Thyroid gland (tissue), 4 donors: ENCODE results near the gene C1orf35. TPM values are rescaled to one million over a fixed set of nuclear protein-coding genes. Genes with fewer than 3 reads are reported as not detected.

Source experiments
- DNase-seq, 2 donors: peaks; one replicate each; pipeline ENCODE4 v3.0.0-alpha.2; 2019
- H3K27ac ChIP-seq, 3 donors: fragments of 200-600 bp; sonication (generic); 1 replicate in 2 of 3; 2 replicates in 1 of 3; pipeline ENCODE4 v1.5.1; 2016 to 2019; ENCODE audit warnings: mild to moderate bottlenecking in 1 of 3, moderate library complexity in 1 of 3
- H3K27me3 ChIP-seq: fragments of 200-600 bp; sonication (generic); one replicate; pipeline ENCODE4 v1.5.1; 2019
- H3K36me3 ChIP-seq, 2 donors: fragments of 200-600 bp; sonication (generic); one replicate each; pipeline ENCODE4 v1.5.1; 2016 to 2019
- H3K4me1 ChIP-seq, 2 donors: fragments of 200-600 bp; sonication (generic); one replicate each; pipeline ENCODE4 v1.5.1; 2017 to 2019
- H3K4me3 ChIP-seq, 3 donors: fragments of 200-600 bp; sonication (generic); replicated peaks in 1 of 3; 1 replicate in 2 of 3; 2 replicates in 1 of 3; pipeline ENCODE4 v1.5.1; 2016; ENCODE audit warnings: mild to moderate bottlenecking in 1 of 3
- H3K9me3 ChIP-seq: fragments of 200-600 bp; sonication (generic); one replicate; pipeline ENCODE4 v1.5.1; 2017
- POLR2A ChIP-seq, 2 donors: fragments of 450-650 bp; IDR thresholded peaks; one replicate each; pipeline ENCODE4 v1.6.1; 2017; ENCODE audit warnings: antibody characterized with exemption in 2 of 2, mild to moderate bottlenecking in 2 of 2, moderate library complexity in 1 of 2
- WGBS, 2 donors: methylation state at CpG; one replicate each; pipeline ENCODE4 v1.1.5; 2017; 5-methylcytosine and 5-hydroxymethylcytosine counted together
- intact Hi-C: fragments of 100-400 bp; cut with DNase I; formaldehyde crosslinking; loops from one replicate; pipeline ENCODE4 v1.15.1; 2023
- total RNA-seq, 4 donors: library from RNA; depleted of rRNA; stranded (reverse); fragments of >200 nt; gene quantifications; one replicate each; pipeline ENCODE4 v1.2.3, GENCODE V29; 2016
- TF ChIP-seq, protein P1 (sequence below), 6 experiments: fragments of 200-600 bp in 3 of 6; fragments of 450-650 bp in 3 of 6; sonication (generic) in 3 of 6; IDR thresholded peaks; one replicate each; pipeline ENCODE4 v1.5.1; 2016 to 2019; ENCODE audit warnings: antibody characterized with exemption in 6 of 6, mild to moderate bottlenecking in 2 of 6, inconsistent platforms in 1 of 6, moderate library complexity in 1 of 6

The C1orf35 gene
- total RNA-seq, 4 donors from 2014 or later: 8.3 to 26.5 (median 13.6) TPM

DNA sequence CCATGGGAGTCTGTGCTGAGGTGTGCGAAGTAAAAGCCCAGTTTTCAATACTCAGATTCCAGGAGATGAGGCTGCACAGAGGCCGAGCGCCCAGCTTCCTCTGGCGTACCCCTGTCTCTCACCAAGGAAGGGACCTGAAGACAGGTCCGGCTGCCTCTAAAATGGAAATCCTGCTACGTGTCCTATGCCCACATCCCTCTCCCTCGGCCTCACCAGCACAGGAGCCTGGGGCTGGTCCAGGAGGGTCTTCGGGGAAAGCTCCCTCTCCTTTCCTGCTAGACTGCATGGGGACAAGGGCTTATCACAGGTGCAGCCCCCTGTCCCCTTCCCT is 5.6 kb upstream of the C1orf35 start:
- Histone ChIP-seq H3K27me3 (no peaks in the 10 kb centered on the region), H3K4me3 (peak overlapping the region; percentile 57 to 66 (median 61)), H3K36me3 (peaks cover 0 to 5% of the 10 kb centered on the region in 2 donors), H3K4me1 (peaks cover 17 to 18% of the 10 kb centered on the region in 2 donors), H3K27ac (peak overlapping the region; percentile 49 to 86 (median 83)), H3K9me3 (no peaks in the 10 kb centered on the region)
- TF ChIP-seq POLR2A (IDR thresholded peaks at IDR 0.05): no peak
- TF ChIP-seq, protein P1, sequence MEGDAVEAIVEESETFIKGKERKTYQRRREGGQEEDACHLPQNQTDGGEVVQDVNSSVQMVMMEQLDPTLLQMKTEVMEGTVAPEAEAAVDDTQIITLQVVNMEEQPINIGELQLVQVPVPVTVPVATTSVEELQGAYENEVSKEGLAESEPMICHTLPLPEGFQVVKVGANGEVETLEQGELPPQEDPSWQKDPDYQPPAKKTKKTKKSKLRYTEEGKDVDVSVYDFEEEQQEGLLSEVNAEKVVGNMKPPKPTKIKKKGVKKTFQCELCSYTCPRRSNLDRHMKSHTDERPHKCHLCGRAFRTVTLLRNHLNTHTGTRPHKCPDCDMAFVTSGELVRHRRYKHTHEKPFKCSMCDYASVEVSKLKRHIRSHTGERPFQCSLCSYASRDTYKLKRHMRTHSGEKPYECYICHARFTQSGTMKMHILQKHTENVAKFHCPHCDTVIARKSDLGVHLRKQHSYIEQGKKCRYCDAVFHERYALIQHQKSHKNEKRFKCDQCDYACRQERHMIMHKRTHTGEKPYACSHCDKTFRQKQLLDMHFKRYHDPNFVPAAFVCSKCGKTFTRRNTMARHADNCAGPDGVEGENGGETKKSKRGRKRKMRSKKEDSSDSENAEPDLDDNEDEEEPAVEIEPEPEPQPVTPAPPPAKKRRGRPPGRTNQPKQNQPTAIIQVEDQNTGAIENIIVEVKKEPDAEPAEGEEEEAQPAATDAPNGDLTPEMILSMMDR (IDR thresholded peaks at IDR 0.05): no peak
- DNase-seq: no peak
- intact Hi-C loops: loop anchor here (5.0 to 10.0 kb wide), 2 partner anchors 34 to 374 kb away; partner anchors contain the start of genes GUK1, JMJD4 and SNAP47
- 4 to 13% methylated on average over 5 of the region's 8 CpGs for WGBS, 2 donors

DNA sequence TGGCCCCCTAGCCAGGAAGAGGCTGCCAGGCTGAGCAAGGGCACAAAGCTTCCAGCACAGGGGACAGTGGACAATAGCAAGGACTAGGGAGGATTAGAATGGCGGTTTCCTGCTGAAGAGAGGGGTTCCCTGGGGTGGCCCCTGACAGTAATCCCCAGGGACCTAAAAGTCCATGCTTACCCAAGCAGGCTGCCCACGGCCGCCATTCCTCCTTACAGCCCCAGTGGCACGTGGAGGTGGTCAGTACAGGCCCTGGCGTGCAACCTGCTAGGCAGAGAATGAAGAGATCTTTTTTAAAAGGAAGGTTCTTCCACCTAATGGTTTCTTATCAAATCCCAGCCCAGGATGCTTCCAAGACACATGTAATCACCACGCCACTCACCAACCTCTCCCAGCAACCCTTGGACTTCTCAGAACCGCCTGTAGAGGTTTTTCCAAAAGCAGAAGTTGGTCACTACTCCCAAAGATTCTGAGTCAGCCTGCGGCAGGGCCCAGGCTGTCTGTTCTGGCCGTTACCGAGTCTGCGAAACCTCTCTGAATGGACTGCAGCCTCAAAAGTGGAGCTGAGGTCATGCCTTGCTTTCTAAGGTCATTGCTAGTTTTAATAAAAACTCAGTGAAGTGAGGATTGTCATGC is 5.0 kb upstream of the C1orf35 start:
- H3K27ac ChIP-seq: peak overlapping the region in 2 of 3 donors; percentile 83 to 86
- intact Hi-C loops: loop anchor here (5.0 to 10.0 kb wide), 2 partner anchors 34 to 373 kb away; partner anchors contain the start of genes GUK1, JMJD4 and SNAP47
- H3K36me3 ChIP-seq: peaks cover 0 to 5% of the 10 kb centered on the region in 2 donors
- no peak for DNase-seq
- WGBS, 2 donors: 79 to 83% methylated on average over 8 to 11 of the region's 11 CpGs
- peaks cover 21 to 22% of the 10 kb centered on the region in 2 donors for H3K4me1 ChIP-seq
- TF ChIP-seq POLR2A (IDR thresholded peaks at IDR 0.05): no peak
- TF ChIP-seq, protein P1 (IDR thresholded peaks at IDR 0.05): no peak
- H3K4me3 ChIP-seq: peak overlapping the region in 1 of 3 donors; percentile 66
- H3K27me3 ChIP-seq: no peaks in the 10 kb centered on the region
- no peaks in the 10 kb centered on the region for H3K9me3 ChIP-seq

DNA sequence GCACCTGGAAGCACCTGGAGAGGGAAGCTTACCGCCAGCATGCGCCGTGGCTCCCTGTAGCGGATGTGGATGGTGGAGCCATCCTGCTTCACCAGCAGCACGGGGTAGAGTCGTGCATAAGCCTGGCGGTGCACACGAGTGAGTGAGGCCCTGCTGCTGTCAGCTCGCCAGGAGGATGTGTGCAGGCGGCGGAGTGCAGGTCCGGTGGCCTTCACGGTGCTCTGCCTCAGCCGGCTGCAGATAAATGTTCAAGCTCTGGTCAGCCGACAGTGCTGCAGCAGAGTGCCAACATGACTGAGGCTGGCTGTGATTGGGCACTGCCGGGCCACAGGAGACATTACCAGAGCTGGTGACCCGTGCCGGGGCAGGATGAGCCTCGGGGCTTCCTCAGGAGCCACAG is 4.5 kb upstream of the C1orf35 start:
- H3K27me3 ChIP-seq: no peaks in the 10 kb centered on the region
- peaks cover 21 to 22% of the 10 kb centered on the region in 2 donors for H3K4me1 ChIP-seq
- no peaks in the 10 kb centered on the region for H3K9me3 ChIP-seq
- no peak overlapping the region for H3K4me3 ChIP-seq
- H3K36me3 ChIP-seq: peaks cover 0 to 5% of the 10 kb centered on the region in 2 donors
- intact Hi-C loops: loop anchor here (5.0 to 10.0 kb wide), 2 partner anchors 35 to 373 kb away; partner anchors contain the start of genes GUK1, JMJD4 and SNAP47
- no peak for DNase-seq
- TF ChIP-seq POLR2A (IDR thresholded peaks at IDR 0.05): no peak
- TF ChIP-seq, protein P1 (IDR thresholded peaks at IDR 0.05): no peak
- 88 to 95% methylated on average over 8 to 15 of the region's 19 CpGs for WGBS, 2 donors
- no peak overlapping the region for H3K27ac ChIP-seq

DNA sequence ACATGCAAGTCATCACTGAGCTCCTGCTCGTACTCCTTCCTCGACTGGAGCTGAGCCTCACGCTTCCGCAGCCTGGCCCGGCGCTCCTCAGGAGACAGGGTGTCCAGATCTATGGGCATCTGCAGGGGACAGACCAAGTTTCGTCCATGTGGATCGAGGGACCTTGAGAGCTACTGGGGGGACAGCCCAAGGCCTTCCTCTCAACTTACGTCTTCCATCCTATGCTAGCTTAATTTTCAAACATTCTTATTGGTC is 3.6 kb upstream of the C1orf35 start:
- Histone ChIP-seq H3K27me3 (no peaks in the 10 kb centered on the region), H3K4me3 (no peak overlapping the region), H3K9me3 (no peaks in the 10 kb centered on the region), H3K36me3 (peaks cover 0 to 5% of the 10 kb centered on the region in 2 donors), H3K4me1 (peaks cover 28 to 29% of the 10 kb centered on the region in 2 donors), H3K27ac (no peak overlapping the region)
- TF ChIP-seq, protein P1 (IDR thresholded peaks at IDR 0.05): no peak
- no peak for TF ChIP-seq POLR2A (IDR thresholded peaks at IDR 0.05)
- no peak for DNase-seq
- intact Hi-C loops: loop anchor here (5.0 to 10.0 kb wide), 2 partner anchors 36 to 372 kb away; partner anchors contain the start of genes GUK1, JMJD4 and SNAP47
- WGBS, 2 donors: 92 to 94% methylated on average over 9 of the region's 9 CpGs
